Esophagus muscularis mucosa (tissue), 3 donors: ENCODE results near the gene ALG3.

ENCODE experiments used
- POLR2AphosphoS5 ChIP-seq, 2 donors: sonication (generic); formaldehyde crosslinking; IDR thresholded peaks; one replicate each; pipeline ENCODE4 v1.6.1; 2017; ENCODE audit warnings: antibody characterized with exemption in 2 of 2
- TF ChIP-seq, protein P1 (sequence below), 3 experiments: fragments of 200-600 bp in 2 of 3; fragments of 450-650 bp in 1 of 3; sonication (generic) in 2 of 3; IDR thresholded peaks; one replicate each; pipeline ENCODE4 v1.5.1; 2017 to 2019; ENCODE audit warnings: antibody characterized with exemption in 3 of 3, mild to moderate bottlenecking in 2 of 3, moderate library complexity in 1 of 3

GRCh38 chr3:184239708-184240107, 9.1 kb downstream of the ALG3 start:
- no peak for TF ChIP-seq POLR2AphosphoS5 (IDR thresholded peaks at IDR 0.05)
- TF ChIP-seq, protein P1, sequence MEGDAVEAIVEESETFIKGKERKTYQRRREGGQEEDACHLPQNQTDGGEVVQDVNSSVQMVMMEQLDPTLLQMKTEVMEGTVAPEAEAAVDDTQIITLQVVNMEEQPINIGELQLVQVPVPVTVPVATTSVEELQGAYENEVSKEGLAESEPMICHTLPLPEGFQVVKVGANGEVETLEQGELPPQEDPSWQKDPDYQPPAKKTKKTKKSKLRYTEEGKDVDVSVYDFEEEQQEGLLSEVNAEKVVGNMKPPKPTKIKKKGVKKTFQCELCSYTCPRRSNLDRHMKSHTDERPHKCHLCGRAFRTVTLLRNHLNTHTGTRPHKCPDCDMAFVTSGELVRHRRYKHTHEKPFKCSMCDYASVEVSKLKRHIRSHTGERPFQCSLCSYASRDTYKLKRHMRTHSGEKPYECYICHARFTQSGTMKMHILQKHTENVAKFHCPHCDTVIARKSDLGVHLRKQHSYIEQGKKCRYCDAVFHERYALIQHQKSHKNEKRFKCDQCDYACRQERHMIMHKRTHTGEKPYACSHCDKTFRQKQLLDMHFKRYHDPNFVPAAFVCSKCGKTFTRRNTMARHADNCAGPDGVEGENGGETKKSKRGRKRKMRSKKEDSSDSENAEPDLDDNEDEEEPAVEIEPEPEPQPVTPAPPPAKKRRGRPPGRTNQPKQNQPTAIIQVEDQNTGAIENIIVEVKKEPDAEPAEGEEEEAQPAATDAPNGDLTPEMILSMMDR (IDR thresholded peaks at IDR 0.05) = no peak
